ENCODE measurements around the gene EFCAB11. TPM values are rescaled to one million over a fixed set of nuclear protein-coding genes. Genes with fewer than 3 reads are reported as not detected.

Gene EFCAB11
- total RNA-seq, 1 experiment from 2014 or later = 18.1 TPM

DNA sequence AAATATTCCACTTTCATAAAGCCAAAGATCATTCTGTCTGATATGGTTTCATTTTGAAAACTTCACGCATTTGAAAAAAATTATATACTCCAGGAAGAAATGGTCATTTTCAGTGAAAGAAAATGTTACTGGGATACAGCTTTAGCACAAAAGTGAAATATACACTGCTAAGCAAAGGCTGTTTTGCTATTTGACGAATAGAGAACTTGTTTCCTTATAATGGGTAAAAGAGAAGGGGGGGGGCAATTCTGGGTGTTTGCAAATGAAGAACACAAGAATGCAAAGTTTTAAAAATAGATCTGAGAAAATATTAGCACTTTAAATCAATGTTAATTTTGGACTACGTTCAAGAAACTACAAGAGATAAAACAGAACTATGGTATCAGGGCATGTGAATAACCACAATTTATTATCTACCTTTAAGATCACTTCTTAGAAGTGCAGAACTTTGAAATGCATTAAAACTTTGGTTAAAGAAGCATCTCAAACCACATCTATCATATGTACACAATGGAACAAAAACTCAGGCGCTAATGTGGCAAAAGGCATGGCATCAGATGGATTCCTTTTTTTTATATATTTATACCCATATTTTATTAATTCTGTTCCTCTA lies 51.1 kb downstream of the EFCAB11 start:
- H3K27ac ChIP-seq (ENCODE audit: low read depth, low read length) = no peak overlapping the region
- H3K79me2 ChIP-seq (ENCODE audit: insufficient read depth, low read length) = no peaks in the 10 kb centered on the region
- H3K4me2 ChIP-seq (ENCODE audit: low read length) = no peak overlapping the region
- ChIA-PET POLR2A (no interaction called here), RAD21 (ENCODE audit: low non-redundant PET in 1 of 2, low total read pairs in 2 of 2, uncharacterized antibody in 2 of 2, unreplicated experiment in 2 of 2) (no interaction called here), CTCF (no interaction called here)
- no peaks in the 10 kb centered on the region for H4K20me1 ChIP-seq (ENCODE audit: insufficient read depth)
- no peak overlapping the region for H2AFZ ChIP-seq (ENCODE audit: low read depth, low read length, poor library complexity, severe bottlenecking)
- H3K9me3 ChIP-seq (ENCODE audit: control insufficient read depth in 1 of 2, insufficient read depth in 1 of 2, low read depth in 1 of 2, low read length in 2 of 2) = no peaks in the 10 kb centered on the region
- H3K9ac ChIP-seq (ENCODE audit: low read length) = no peak overlapping the region
- intact Hi-C loops (cut with micrococcal nuclease) = loop anchor here (5.0 kb wide), 1 partner anchor 726 kb away; no protein-coding TSS in a partner anchor
- BruUV-seq (replicated peaks) = no TSS peak
- H3K9me2 ChIP-seq (ENCODE audit: insufficient read depth) = no peaks in the 10 kb centered on the region
- no peak for ATAC-seq
- TF ChIP-seq FOSL1 (IDR thresholded peaks at IDR 0.05; ENCODE audit: low read depth) = no peak
- TF ChIP-seq TCF7L2 (IDR thresholded peaks at IDR 0.05; ENCODE audit: borderline replicate concordance, extremely low read depth, insufficient read depth, insufficient read length) = no peak
- TF ChIP-seq POLR2AphosphoS5 (IDR thresholded peaks at IDR 0.05; ENCODE audit: low read depth, low read length) = no peak
- no peak for TF ChIP-seq CEBPB (IDR thresholded peaks at IDR 0.05; ENCODE audit: low read depth)
- TF ChIP-seq RAD21 (IDR thresholded peaks at IDR 0.05; ENCODE audit: low read depth) = no peak
- no peak for TF ChIP-seq POLR2A (IDR thresholded peaks at IDR 0.05; ENCODE audit: borderline replicate concordance, extremely low read depth, insufficient read depth, insufficient read length)
- TF ChIP-seq, protein P1, sequence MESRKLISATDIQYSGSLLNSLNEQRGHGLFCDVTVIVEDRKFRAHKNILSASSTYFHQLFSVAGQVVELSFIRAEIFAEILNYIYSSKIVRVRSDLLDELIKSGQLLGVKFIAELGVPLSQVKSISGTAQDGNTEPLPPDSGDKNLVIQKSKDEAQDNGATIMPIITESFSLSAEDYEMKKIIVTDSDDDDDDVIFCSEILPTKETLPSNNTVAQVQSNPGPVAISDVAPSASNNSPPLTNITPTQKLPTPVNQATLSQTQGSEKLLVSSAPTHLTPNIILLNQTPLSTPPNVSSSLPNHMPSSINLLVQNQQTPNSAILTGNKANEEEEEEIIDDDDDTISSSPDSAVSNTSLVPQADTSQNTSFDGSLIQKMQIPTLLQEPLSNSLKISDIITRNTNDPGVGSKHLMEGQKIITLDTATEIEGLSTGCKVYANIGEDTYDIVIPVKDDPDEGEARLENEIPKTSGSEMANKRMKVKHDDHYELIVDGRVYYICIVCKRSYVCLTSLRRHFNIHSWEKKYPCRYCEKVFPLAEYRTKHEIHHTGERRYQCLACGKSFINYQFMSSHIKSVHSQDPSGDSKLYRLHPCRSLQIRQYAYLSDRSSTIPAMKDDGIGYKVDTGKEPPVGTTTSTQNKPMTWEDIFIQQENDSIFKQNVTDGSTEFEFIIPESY (IDR thresholded peaks at IDR 0.05; ENCODE audit: extremely low read depth, insufficient replicate concordance, low read length) = no peak
- no peak for TF ChIP-seq ZFX (IDR thresholded peaks at IDR 0.05)
- TF ChIP-seq ELF1 (IDR thresholded peaks at IDR 0.05; ENCODE audit: borderline replicate concordance, low read depth) = no peak
- TF ChIP-seq ZNF274 (IDR thresholded peaks at IDR 0.05; ENCODE audit: low read depth, low read length) = no peak
- no peak for TF ChIP-seq JUND (IDR thresholded peaks at IDR 0.05)
- no peak for TF ChIP-seq SRF (IDR thresholded peaks at IDR 0.05; ENCODE audit: low read depth)
- H3K27me3 ChIP-seq (ENCODE audit: insufficient read depth, low read length) = no peaks in the 10 kb centered on the region
- no peak overlapping the region for H3K4me3 ChIP-seq (replicated peaks in 1 of 2; ENCODE audit: low read depth in 1 of 2, low read length in 2 of 2)
- no peak for DNase-seq (ENCODE audit: low read depth, low spot score)
- no peaks in the 10 kb centered on the region for H3K4me1 ChIP-seq (ENCODE audit: control insufficient read depth in 1 of 2, insufficient read depth in 2 of 2, low read length in 2 of 2)
- no peaks in the 10 kb centered on the region for H3K36me3 ChIP-seq (ENCODE audit: control insufficient read depth in 1 of 2, insufficient read depth in 2 of 2, low read length in 2 of 2)
